Measurements from ENCODE around the gene WIPF2. TPM values are rescaled to one million over a fixed set of nuclear protein-coding genes. Genes with fewer than 3 reads are reported as not detected.
A peak's percentile ranks its signal among the peaks of the same experiment; 100 is the strongest.

The WIPF2 gene
- total RNA-seq, 1 experiment from 2014 or later: 327 TPM

DNA sequence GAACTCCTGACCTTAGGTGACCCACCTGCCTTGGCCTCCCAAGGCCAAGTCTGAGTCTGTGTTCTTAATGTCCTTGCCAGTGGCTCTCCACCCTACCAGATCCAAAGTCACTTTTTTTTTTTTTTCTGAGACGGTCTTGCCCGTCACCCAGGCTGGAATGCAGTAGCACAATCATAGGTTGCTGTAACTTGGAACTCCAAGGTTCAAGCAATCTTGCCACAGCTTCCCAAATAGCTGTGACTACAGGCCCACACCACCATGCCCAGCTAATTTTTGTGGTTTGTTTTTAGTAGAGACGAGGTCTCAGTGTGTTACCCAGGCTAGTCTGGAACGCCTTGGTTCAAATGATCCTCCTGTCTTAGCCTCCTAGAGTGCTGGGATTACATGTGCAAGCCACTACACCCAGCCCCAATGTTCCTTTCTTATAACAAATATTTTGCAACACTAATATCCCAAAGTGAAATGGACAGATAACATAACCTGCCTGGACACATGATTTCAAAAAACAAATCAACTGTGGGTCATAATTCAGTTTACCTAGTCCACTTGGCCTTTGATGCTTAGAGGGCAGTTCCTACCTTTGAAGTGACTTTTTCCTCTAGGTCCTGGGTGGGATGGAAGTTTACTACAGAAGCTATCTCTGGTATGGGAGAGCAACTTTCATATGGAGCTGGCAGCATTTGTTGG is 45.9 kb upstream of the WIPF2 start:
- Mint-ChIP-seq H3K9me3 (ENCODE audit: low read depth, unreplicated experiment) (no peaks in the 10 kb centered on the region), H3K4me3 (ENCODE audit: low read depth, unreplicated experiment) (no peak overlapping the region), H3K4me1 (ENCODE audit: low read depth, unreplicated experiment) (peaks cover 27% of the 10 kb centered on the region), H3K27me3 (ENCODE audit: unreplicated experiment) (no peaks in the 10 kb centered on the region), H3K36me3 (ENCODE audit: insufficient read depth, unreplicated experiment) (peaks cover 89% of the 10 kb centered on the region), H3K27ac (ENCODE audit: unreplicated experiment) (no peak overlapping the region)
- intact Hi-C loops (cut with micrococcal nuclease; ENCODE audit: unreplicated experiment): no loop called here
- no TSS peak for BruUV-seq (replicated peaks)
- CTCF ChIA-PET: interaction anchor here (0.5 to 9.2 kb wide), 27 partner anchors 12 to 1719 kb away, joined by 3 to 145 read pairs (median 5); partner anchors contain the start of genes CASC3, MED24 and NR1D1
- TF ChIP-seq CTCF (IDR thresholded peaks at IDR 0.05; ENCODE audit: unreplicated experiment): no peak
- no peak for DNase-seq

GRCh38 chr17:40173778-40174135 is 45.3 kb upstream of the WIPF2 start:
- Mint-ChIP-seq H3K4me1 (ENCODE audit: low read depth, unreplicated experiment) (peaks cover 27% of the 10 kb centered on the region), H3K27ac (ENCODE audit: unreplicated experiment) (no peak overlapping the region), H3K4me3 (ENCODE audit: low read depth, unreplicated experiment) (no peak overlapping the region), H3K36me3 (ENCODE audit: insufficient read depth, unreplicated experiment) (peaks cover 89% of the 10 kb centered on the region), H3K9me3 (ENCODE audit: low read depth, unreplicated experiment) (no peaks in the 10 kb centered on the region), H3K27me3 (ENCODE audit: unreplicated experiment) (no peaks in the 10 kb centered on the region)
- DNase-seq: no peak
- CTCF ChIA-PET: interaction anchor here (0.6 to 9.2 kb wide), 22 partner anchors 9 to 1718 kb away, joined by 3 to 145 read pairs (median 4); partner anchors contain the start of genes CASC3, MED24 and NR1D1
- no TSS peak for BruUV-seq (replicated peaks)
- TF ChIP-seq CTCF (IDR thresholded peaks at IDR 0.05; ENCODE audit: unreplicated experiment): no peak
- intact Hi-C loops (cut with micrococcal nuclease; ENCODE audit: unreplicated experiment): no loop called here

- CTCF ChIA-PET: interaction anchor here (0.5 to 9.2 kb wide), 27 partner anchors 8 to 913 kb away, joined by 3 to 145 read pairs (median 4); partner anchors contain the start of genes CASC3, NR1D1 and WIPF2
- intact Hi-C loops (cut with micrococcal nuclease; ENCODE audit: unreplicated experiment): no loop called here
- Mint-ChIP-seq H3K9me3 (ENCODE audit: low read depth, unreplicated experiment) (no peaks in the 10 kb centered on the region), H3K36me3 (ENCODE audit: insufficient read depth, unreplicated experiment) (peaks cover 83% of the 10 kb centered on the region), H3K27me3 (ENCODE audit: unreplicated experiment) (no peaks in the 10 kb centered on the region), H3K4me3 (ENCODE audit: low read depth, unreplicated experiment) (no peak overlapping the region), H3K27ac (ENCODE audit: unreplicated experiment) (no peak overlapping the region), H3K4me1 (ENCODE audit: low read depth, unreplicated experiment) (peaks cover 30% of the 10 kb centered on the region)
- no peak for DNase-seq
- no peak for TF ChIP-seq CTCF (IDR thresholded peaks at IDR 0.05; ENCODE audit: unreplicated experiment)
- BruUV-seq (replicated peaks): no TSS peak
Measured at GRCh38 chr17:40174514-40174913, 44.6 kb upstream of the WIPF2 start.

DNA sequence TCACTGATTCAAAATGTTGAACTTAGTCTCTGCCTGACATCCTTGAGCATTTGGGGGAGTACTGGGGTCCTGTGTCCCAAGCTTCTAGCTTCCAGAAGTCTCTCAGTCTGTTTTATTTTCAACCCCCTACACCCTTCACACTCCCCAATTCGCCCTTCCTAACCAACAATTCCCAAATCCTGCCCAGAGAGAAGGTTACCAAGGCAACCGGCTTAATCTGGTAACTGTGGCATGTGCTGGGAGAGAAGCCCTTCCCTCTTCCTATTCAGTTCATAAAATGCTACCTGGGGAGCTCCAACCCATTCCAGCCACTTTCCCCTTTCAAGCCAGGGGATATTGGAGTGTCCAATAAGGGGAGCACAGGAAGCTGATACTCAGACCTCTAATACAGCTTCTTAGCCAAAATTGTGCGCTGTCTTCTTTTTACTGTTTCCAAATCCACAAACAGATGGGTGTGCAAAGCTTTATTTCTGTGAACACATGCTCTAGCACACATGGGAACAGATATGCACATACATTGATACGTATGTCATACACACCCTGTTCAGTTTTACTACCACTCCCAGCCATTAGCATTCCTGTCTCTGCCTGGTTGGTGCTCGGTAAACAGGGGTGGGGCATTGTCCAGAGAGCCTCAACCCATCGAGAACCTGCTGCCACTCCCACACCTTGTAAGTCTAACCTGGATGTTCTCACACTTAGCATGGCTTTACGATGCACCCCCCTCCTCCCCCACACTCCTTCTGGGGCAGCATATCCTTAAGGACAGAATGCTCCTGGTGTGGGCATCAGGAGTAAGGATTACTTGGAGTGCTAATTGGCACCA is 43.0 kb upstream of the WIPF2 start:
- Mint-ChIP-seq H3K27ac (ENCODE audit: unreplicated experiment) (peak overlapping the region; percentile 61), H3K4me3 (ENCODE audit: low read depth, unreplicated experiment) (peak overlapping the region; percentile 76), H3K36me3 (ENCODE audit: insufficient read depth, unreplicated experiment) (peaks cover 81% of the 10 kb centered on the region), H3K4me1 (ENCODE audit: low read depth, unreplicated experiment) (peaks cover 46% of the 10 kb centered on the region), H3K27me3 (ENCODE audit: unreplicated experiment) (no peaks in the 10 kb centered on the region), H3K9me3 (ENCODE audit: low read depth, unreplicated experiment) (no peaks in the 10 kb centered on the region)
- no peak for TF ChIP-seq CTCF (IDR thresholded peaks at IDR 0.05; ENCODE audit: unreplicated experiment)
- no TSS peak for BruUV-seq (replicated peaks)
- CTCF ChIA-PET: interaction anchor here (0.5 to 9.2 kb wide), 27 partner anchors 8 to 1477 kb away, joined by 3 to 145 read pairs (median 5); partner anchors contain the start of genes CASC3, MED24, TOP2A and WIPF2
- DNase-seq: peak; percentile 94
- intact Hi-C loops (cut with micrococcal nuclease; ENCODE audit: unreplicated experiment): loop anchor here (2.0 kb wide), 1 partner anchor 63 kb away; no protein-coding TSS in a partner anchor
